Measurements from ENCODE around the gene PTGR3.

- TF ChIP-seq CTCF (IDR thresholded peaks at IDR 0.05), result no peak
- no peak for TF ChIP-seq POLR2A (IDR thresholded peaks at IDR 0.05)
- no peak for TF ChIP-seq EP300 (IDR thresholded peaks at IDR 0.05)
These were observed 38.0 kb upstream of the PTGR3 start for GRCh38 chr18:75246721-75247610.
